Stimulated activated CD8-positive, alpha-beta memory T cell treated with anti-CD3 and anti-CD28 coated beads, Interleukin-7, amount 100 ng/mL, for 1 hour (primary cell): ENCODE results near the gene RAN.
"Not testable (repeated sequence)": the region's sequence is repeated elsewhere in the genome, so short reads cannot be mapped to it uniquely, and the experiment has no call there.

Source experiments
- DNase-seq, 2 donors: peaks; one replicate each; pipeline ENCODE4 v3.0.0-alpha.2; 2020; ENCODE audit warnings: low read depth in 2 of 2

The RAN gene

DNA sequence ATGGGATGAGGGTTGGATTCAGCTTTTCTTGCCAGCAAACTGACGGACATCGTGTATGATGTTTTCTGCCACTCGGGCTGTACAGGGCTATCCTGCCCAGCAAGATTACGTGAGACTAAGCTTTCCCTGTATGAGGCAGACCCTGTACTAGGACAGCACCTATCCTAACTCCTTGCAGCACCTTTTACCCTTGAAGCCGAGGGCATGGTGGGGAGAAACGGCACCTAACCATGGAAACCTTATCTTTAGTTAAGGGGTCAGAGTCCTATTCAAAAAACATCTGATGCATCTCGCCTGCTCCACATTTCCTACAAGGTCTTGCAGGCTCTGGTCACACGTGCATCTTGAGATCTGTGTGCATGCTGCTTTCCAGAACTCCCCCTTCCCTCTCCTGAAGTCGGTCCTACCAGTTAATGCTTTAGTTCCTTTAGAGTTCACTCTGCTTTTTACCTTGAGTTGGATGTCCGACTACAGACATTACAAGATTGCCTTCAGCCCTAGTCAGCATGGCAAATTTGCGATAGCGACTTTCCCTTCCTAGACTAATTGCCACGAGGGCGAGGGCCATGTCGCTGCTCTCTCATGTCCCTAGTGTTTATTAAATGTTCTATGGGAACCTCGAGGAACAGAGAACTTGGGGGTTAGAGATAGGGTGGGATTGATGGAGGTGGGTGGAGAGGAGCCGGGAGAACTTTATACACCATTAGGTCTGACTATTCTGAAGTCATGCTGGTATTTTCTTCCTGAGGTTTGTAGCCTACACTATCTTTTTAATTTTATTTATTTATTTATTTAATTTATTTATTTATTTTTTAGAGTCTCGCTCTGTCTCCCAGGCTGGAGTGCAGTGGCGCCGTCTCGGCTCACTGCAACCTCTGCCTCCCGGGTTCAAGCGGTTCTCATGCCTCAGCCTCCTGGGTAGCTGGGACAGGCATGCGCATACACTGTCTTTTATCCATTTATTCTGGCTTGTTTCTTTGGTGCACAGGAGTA, 6.6 kb downstream of the RAN start:
- DNase-seq: no peak

DNA sequence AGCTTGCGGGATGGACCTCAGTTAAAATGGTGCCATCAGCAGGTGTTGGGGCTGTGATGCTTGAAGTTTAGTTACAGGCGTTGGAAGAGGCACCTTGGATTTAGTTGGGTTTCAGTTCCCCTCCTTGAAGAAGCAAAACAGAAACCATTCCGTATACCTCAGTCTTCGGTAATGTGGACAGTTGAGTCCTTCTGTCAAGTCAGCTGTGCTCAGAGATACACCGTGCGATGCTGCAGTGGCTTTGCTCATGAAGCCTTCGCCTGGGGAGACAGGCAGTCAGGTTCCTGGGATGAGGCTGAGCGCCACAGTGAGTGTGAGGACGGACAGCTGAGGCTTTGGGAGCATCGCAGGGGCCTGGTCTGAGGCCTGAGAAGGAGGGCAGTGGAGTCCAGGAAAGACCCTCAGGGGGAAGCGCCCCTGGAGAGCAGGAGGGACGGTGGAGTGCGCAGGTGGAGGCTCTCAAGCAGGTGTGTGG, 7.4 kb downstream of the RAN start:
- no peak for DNase-seq

DNA sequence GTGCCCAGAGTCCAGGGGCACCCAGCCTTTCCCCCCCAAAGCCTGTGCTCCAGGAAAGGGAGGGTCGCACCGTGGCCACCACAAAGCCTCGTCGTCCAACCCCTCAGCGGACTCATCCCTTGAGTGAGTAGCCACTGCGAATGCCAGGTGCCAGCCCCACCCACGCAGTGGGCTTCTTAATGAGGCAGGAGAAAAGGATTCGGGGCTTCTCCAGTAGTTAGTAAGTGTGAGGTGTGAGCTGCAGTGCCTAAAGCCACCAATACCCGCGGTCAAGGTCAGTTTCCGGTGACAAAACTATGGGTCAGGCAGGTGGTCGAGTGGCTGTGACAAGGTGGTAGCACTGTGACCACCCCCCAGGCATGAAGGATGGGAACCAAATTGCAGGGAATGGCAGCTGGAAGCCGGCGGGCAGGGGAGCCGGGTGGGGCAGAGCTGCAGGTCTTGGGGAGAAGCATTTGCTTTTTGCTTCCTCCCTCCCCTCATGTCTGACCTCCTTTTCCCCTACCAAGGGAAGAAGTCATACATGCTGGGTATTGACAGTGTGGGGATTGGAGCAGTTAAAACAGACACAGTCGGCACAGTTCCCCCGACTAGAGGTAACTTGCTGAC, 8.0 kb downstream of the RAN start:
- DNase-seq: no peak

DNA sequence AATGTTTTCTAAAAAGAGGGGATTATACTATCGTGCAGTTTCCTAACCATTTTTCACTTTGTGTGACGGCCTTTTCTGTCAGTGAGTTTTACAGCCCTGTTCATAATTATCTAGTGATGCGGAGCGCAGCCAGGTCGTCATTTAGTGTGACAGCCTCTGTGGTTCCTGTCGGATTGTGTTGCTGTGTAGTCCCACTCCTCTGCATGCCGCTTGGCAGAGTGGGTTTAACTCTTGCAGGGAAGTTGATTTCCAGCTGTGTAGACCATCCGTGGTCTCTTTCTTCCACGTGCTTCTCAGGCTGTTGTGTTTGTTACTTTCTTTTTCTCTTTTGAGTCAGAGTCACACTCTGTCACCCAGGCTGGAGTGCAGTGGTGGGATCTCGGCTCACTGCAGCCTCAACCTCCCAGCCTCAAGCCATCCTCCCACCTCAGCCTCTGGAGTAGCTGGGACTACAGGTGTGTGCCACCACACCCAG, 8.6 kb downstream of the RAN start:
- no peak for DNase-seq

DNA sequence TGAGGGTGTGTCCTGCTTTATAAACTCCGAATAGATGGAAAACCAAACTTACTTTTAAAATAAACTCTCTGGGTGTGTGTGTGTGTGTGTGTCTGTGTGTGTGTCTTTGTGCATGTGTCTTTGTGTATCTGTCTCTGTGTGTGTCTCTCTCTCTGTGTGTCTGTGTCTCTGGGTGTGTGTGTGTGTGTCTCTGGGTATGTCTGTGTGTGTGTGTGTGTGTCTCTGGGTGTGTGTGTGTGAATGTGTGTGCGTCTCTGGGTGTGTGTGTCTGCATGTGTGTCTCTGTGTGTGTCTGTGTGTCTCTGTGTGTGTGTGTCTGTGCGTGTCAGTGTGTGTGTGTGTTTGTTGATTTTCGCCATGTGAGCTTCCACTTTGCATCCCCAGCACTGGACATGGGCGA, 9.2 kb downstream of the RAN start:
- DNase-seq: no peak

DNA sequence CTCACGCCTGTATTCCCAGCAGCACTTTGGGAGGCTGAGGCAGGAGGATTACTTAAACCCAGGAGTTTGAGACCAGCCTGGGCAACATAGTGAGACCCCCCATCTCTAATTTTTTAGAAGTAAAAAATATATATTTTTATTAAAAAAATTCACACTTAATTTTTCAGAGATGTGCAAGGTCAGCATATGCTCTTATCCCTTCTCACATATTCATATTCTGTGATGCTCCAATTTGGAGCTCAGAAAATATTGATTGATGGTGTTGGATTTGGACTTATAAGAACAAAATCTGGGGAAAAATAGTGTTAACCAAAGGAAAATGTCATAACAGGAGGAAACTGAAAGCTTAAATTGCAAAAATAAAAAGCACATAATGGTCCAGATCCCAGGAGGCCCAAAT, 9.7 kb downstream of the RAN start:
- no peak for DNase-seq

DNA sequence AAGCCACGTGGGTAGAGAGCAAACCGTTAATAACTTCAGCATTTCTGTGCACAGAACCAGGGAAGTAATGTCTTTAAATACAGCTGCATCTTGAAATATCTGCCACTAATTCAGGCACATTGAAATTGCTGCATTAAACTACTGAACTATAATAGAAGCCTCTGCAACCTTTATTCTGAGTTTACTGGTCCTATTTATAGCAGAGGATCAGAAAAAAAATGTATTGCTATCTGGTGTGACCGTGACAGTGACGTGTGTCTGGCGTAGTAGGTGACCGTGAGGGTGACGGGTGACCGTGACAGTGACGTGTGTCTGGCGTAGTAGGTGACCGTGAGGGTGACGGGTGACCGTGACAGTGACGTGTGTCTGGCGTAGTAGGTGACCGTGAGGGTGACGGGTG, 15.3 kb downstream of the RAN start:
- not testable (repeated sequence) for DNase-seq

DNA sequence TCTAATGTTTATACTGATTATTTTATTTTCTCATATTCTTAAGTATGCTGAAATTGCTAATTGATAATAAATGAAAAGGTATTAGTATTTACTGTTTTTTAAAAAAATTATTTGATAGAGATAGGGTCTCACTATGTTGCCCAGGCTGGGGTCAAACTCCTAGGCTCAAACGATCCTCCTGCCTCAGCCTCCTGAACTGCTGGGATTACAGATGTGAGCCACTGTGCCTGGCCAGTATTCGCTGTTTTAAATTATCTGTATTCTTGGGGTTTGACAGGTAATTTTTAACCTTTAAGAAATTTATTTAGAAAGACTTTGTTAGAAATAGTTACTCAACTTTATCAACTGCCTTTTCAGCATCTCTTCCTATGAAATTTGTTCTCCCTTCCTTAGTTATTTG, 32.2 kb downstream of the RAN start:
- DNase-seq: no peak

DNA sequence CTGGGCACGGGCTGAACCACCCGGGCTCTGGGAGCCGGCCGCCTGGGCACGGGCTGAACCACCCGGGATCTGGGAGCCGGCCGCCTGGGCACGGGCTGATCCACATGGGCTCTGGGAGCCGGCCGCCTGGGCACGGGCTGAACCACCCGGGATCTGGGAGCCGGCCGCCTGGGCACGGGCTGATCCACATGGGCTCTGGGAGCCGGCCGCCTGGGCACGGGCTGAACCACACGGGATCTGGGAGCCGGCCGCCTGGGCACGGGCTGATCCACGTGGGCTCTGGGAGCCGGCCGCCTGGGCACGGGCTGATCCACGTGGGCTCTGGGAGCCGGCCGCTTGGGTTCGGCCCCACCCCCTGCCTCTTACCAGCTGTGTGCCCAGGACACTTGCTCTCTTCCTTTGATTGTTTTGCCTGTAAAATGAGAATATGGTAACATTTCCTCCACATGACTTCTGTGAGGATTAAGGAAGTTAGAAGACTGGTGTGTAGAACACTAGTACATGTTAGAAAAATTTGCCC, 33.1 kb downstream of the RAN start:
- not testable (repeated sequence) for DNase-seq

DNA sequence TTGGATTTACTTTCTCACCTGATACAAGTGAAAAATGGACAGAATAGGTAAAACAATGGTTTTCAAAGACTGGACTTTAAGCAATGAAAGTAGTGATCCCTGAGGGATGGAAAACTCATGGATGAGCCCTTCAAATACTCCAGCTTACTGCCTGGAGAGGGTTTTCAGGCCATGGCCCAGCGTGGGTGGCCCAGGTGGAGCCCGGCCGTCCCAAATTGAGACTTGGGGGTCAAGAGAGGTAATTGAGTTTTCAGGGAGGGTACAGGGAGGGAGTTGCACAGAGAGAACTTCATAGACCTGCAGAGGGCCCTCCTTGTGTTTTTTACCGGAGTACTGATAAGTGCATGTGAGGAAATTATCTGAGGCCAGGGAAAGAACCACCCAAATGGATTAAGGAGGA, 37.2 kb downstream of the RAN start:
- no peak for DNase-seq

DNA sequence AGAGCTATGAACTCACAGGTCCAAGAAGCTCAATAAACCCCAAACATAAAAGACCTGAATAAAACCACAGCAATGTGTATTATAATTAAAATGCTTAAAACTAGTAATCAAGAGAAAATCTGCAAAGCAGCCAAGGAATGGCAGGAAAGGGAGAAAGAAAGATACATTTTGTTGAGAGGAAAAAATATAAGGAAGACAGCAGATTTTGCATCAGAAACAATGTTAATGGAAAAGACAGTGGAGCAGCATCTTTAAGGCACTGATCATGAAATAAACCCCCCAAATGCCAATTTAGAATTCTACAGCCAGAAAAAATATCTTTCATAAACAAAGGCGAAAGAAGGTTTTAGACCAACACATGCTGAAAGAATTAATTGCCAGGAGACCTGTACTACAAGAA, 39.3 kb downstream of the RAN start:
- DNase-seq: no peak

DNA sequence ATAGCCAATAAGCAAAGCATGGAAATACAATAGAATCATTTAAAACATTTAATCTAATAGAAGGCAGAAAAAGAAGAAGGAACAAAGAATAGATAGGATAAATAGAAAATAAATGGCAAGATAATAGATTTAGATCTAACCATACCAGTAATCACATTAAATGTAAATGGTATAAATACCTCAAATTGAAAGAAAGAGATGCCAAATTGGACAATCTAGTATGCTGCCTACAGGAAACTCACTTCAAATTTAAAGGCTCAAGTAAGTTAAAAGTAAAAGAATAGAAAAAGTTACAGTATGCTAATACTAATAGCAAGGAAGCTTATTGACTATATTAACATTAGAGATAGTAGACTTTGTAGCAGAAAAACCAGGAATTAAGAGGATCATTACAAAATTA, 40.1 kb downstream of the RAN start:
- no peak for DNase-seq

DNA sequence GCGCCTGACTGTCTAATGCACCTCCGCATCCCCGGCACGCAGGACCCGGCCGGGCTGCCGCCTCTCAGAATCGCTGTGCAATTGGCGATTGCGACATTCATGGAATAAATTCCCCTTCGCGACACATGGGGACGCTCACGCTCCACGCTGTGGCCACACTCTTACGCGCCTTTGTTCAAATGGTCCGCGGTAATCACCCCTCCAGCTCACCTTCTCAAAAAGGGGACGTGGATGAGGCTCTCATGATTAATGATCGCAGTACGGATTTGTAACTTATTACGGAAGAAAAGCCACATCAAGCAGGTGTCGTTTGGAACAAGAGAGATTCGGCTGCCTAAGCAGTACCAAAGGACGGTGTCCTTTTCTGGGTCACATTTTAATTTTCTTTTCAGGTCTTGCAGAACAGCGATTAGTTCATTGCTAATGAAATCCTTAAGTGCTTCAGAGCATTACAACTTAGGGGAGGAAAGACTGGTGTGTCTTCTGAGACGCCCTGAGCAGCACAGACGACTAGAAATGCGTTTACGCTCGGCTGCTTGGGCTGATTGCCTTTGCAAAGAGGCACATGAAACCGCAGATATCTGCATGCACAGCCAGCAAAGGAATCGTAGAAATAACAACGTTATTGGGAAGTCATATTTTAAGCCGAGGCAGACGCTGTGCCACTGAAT, 44.5 kb downstream of the RAN start:
- DNase-seq: no peak

DNA sequence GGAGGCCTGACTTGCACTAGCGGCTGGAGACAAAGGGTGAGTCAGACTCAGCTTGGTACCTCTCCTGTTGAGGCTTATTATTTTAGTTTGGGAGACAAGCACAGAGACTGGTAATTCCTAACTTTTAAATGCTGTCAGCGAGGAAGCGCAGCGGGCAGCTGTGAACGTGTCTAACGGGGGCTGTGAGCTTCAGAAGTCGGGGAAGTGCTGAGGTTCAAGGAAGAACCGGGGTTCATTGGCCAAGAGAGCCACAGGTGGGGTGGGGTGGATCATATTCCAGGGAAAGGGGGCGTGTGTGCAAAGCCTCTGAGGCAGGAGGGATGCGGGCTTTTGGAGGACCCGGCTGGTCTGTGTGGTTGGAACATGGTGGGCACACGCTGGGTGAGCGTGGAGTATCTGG, 45.7 kb downstream of the RAN start:
- no peak for DNase-seq

DNA sequence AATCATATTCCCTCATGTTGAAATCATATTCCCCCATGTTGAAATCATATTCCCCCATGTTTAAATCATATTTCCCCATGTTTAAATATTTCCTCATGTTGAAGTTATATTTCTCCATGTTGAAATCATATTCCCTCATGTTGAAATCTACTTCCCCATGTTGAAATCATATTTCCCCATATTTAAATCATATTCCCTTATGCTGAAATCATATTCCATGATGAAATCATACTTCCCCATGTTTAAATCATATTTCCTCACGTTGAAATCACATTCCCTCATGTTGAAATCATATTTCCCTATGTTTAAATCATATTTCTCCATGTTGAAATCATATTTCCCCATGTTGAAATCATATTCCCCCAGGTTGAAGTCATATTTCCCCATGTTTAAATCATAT, 47.2 kb downstream of the RAN start:
- no peak for DNase-seq

DNA sequence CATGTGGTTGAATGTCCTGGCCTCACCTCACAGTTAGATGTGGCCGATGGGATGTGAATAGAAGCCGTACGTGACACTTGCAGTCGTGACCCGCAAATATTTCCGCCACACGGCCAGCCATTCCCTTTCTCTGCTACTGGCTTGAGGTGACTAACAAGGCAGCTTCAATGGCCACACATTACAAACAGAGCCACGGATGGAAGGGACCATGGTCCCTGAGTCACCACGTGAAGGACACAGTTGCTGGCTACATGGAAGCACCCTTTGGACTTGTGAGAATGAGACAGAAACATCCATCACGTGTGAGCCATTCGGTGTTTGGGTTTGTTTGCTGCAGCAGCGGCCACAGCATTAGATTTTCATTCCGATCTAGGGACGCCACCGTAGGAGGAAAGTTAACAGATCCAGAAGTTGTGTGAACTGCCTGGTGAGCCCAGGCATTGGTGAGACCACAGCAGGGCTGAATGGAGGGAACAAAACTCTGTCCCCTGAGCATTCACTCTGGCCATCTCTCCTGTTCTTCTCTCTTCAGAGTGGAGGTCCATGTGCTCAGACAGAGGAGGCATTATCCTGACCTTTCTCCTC, 48.3 kb downstream of the RAN start:
- no peak for DNase-seq

DNA sequence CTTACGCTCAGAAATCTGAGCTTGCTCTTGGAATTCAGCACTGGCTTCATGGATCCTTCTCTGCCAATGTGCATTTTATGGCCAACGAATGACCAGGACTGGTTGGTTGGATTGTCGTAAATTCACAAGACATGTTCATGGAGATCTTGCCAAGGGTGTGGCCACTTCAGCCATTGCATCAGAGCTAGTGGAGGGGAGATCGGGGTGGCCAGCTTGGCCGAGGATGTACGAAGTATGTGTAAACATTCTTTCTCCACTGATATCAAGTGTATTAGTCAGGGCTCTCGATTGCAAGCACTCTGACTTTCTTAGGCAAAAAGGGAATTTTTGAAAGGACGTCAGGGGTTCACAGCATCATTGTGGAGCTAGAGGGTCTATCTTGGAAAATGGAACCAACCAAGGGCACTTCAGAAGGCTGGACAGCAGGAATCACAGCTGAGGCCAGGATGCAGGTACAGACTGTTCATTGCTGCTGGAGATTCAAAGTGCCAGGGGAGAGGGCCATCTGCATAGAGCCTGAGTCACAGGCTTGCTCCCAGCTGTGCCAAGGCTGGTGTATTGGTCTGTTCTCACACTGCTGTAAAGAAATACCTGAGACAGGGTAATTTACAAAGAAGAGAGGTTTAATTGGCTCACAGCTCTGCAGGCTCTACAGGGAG, 49.0 kb downstream of the RAN start:
- no peak for DNase-seq

DNA sequence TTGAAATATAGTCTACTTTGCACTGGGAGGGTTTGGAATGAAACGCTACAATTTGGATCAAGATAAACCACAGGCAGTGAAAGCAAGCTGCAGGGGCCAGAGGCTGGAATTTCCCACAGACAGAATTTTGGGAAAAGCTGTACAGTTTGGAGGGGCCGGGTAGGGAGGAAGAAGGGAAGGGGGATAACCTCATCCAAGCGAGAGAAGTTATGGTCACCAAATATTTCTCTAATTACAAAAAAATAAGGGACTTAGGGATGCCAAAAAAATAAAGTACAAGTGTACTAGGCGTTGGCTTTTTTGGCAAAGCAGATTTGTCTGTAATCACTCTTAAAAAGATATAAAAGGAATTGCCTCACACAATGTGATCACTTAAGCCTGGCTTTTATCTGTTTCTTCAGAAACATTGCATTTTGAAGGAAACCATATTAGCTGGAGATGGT, 50.7 kb downstream of the RAN start:
- no peak for DNase-seq

DNA sequence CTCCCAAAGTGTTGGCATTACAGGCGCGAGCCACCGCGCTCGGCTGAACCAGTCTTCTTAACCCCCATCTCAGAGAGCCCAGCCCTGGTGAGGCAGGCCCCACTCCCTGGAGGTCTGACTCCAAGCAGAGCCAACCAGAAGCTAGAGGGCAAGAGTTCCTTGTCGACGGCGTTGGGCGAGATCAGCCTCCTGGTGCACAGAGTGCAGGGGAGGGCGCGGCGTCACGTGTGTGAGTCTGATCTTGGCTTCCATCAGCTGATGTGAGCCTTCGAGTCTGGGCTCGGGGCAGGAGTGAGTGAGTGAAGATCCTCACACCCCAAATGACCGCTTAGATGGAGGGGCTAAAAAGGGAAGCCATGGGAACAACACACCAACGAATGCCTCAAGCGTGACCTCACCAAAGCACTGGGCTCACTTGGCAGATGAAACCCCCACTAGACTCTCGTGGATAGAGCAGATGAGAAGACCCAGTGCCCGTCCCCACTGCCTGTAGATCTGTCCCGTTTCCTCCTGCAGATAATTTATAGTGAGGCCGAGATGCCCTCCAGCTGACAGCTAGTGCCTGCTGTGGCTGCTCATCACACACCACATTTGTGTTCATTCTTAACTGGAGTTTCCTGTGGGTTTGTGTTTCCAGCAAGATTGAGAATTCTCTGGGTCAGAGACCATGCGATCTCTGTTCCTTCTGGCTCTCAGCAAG, 53.2 kb downstream of the RAN start:
- no peak for DNase-seq

DNA sequence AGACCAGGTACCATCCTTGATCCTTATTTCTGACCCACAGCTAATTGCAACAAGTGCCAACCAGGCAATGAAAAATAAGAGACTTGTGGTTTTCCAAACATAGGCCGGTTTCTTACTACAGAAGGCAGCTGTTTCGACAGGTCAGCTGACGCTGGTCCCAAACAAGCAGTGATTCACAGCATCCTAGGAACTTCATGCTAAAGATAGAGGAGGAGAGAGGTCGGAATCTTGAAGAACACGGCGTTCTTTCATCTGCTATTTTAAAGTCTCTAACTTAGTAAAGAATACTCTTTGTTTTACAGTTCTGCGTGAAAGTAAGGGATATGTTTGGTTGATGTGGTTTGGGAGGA, 53.8 kb downstream of the RAN start:
- DNase-seq: no peak
